ENCODE measurements around the gene MNS1. TPM values are rescaled to one million over a fixed set of nuclear protein-coding genes. Genes with fewer than 3 reads are reported as not detected.

MNS1 gene
- total RNA-seq, 1 donor from 2014 or later, result 3.1 TPM

DNA sequence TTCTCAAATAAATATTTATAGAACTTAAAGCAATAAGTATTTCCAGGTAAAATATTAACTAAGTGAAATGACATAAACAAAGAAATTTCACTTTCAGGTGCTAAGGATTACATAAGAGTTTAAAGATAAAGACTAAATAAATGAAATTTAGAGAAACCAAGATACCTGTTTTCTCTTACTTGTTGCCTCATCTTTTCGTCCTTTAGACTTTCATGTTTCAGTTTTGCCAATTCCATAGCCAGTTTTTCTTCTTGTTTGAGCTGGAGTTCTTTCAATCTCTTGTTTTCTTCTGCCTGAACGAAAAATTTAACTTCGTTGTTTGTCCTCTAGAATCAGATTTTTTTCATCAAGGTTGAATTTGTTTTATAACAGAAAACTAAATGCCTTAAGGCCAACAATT is 8.7 kb downstream of the MNS1 start:
- no peak overlapping the region for H3K4me3 ChIP-seq (ENCODE audit: low read depth, low read length)
- DNase-seq (ENCODE audit: low read depth), result no peak
- TF ChIP-seq, protein P1, sequence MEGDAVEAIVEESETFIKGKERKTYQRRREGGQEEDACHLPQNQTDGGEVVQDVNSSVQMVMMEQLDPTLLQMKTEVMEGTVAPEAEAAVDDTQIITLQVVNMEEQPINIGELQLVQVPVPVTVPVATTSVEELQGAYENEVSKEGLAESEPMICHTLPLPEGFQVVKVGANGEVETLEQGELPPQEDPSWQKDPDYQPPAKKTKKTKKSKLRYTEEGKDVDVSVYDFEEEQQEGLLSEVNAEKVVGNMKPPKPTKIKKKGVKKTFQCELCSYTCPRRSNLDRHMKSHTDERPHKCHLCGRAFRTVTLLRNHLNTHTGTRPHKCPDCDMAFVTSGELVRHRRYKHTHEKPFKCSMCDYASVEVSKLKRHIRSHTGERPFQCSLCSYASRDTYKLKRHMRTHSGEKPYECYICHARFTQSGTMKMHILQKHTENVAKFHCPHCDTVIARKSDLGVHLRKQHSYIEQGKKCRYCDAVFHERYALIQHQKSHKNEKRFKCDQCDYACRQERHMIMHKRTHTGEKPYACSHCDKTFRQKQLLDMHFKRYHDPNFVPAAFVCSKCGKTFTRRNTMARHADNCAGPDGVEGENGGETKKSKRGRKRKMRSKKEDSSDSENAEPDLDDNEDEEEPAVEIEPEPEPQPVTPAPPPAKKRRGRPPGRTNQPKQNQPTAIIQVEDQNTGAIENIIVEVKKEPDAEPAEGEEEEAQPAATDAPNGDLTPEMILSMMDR (conservative IDR thresholded peaks at IDR 0.05; ENCODE audit: low read depth, low read length), result no peak

- DNase-seq (ENCODE audit: low read depth), result no peak
- TF ChIP-seq, protein P1 (conservative IDR thresholded peaks at IDR 0.05; ENCODE audit: low read depth, low read length), result no peak
- no peak overlapping the region for H3K4me3 ChIP-seq (ENCODE audit: low read depth, low read length)
Observed at GRCh38 chr15:56454836-56455235, 10.1 kb downstream of the MNS1 start.

DNA sequence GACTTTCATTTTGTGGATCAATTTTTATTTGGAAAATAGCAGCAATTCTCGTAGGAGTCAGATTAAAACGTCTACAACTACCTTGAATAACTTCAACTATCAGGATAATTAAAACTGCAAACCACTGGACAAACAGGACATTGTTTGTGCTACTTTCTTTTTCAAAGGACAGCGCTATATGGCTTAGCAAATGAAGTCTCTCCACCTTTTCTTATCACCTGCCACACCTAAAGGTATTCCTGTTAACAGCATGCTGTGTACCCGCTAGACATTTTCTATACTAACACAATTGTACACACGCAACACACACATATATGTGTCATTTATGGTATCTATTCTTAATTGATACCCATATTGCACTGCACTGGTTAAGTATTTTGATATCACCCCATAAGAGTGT is 19.2 kb downstream of the MNS1 start:
- no peak for DNase-seq (ENCODE audit: low read depth)
- no peak overlapping the region for H3K4me3 ChIP-seq (ENCODE audit: low read depth, low read length)
- TF ChIP-seq, protein P1 (conservative IDR thresholded peaks at IDR 0.05; ENCODE audit: low read depth, low read length), result no peak

DNA sequence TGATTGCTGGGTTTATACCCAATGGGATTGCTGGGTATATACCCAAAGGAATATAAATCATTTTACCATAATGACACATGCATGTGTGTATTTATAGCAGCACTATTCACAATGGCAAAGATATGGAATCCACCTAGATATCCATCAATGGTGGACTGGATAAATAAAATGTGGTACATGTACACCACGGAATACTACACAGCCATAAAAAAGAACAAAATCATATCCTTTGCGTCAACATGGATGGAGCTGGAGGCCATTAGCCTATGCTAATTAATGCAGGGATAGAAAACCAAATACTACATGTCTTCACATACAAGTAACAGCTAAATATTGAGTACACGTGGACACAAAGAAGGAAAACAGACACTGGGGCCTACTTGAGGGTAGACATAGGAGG is 22.6 kb downstream of the MNS1 start:
- TF ChIP-seq, protein P1 (conservative IDR thresholded peaks at IDR 0.05; ENCODE audit: low read depth, low read length), result no peak
- no peak overlapping the region for H3K4me3 ChIP-seq (ENCODE audit: low read depth, low read length)
- no peak for DNase-seq (ENCODE audit: low read depth)

- no peak for DNase-seq (ENCODE audit: low read depth)
- H3K4me3 ChIP-seq (ENCODE audit: low read depth, low read length), result no peak overlapping the region
- TF ChIP-seq, protein P1 (conservative IDR thresholded peaks at IDR 0.05; ENCODE audit: low read depth, low read length), result no peak
Observed at GRCh38 chr15:56440214-56440770, 24.6 kb downstream of the MNS1 start.

DNA sequence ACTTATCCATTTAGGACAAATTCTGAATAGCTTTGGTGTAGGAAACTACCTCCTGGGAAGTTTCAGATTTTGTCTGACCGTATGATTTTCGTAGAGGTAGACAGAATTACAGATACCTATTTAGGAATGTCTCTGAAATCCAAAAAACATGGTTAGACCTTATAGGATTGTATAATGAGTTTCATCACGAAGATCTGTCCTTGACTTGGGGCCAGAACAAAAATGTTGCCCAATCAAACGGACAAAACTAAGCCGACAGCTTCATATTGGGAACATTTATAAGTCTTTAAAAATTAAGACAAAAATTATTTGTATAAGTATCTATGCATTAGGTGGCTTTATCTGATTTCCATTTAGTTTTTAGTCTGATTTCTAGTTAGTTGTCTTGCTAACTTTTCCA is 32.6 kb downstream of the MNS1 start:
- DNase-seq (ENCODE audit: low read depth), result no peak
- TF ChIP-seq, protein P1 (conservative IDR thresholded peaks at IDR 0.05; ENCODE audit: low read depth, low read length), result no peak
- H3K4me3 ChIP-seq (ENCODE audit: low read depth, low read length), result no peak overlapping the region

DNA sequence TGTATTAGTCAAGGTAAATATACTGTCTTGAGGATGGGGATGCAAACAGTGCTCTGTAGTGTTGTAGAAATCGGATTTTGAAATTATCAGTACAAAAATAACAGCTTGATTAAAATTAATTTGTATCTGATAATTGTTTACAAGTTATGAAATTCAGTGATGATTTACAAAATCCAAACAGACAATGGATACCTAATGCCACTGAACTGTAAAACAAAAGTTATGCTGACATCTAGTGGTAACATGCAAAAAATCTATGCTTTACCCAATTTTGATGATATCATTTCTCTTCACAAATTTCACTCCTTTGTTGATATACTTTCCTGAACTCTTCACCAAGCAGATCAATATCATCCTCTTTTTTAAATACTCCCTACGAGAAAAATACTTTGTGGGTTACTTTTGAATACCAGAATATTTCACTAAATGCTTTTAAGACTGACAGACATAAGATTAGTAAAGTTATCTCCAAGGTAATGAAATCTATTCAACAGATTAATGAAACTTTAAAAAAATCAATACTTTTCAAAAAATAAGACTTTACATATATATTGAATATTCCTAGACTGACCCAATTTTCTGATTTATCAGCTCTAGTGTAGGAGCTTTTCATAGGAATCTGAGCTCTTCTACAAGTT is 36.0 kb downstream of the MNS1 start:
- TF ChIP-seq, protein P1 (conservative IDR thresholded peaks at IDR 0.05; ENCODE audit: low read depth, low read length), result peak; percentile 54
- H3K4me3 ChIP-seq (ENCODE audit: low read depth, low read length), result no peak overlapping the region
- no peak for DNase-seq (ENCODE audit: low read depth)

Data from epithelial cell of proximal tubule (primary cell).